Liver (tissue), 9 donors: ENCODE results near the gene ZNF622. TPM values are rescaled to one million over a fixed set of nuclear protein-coding genes. Genes with fewer than 3 reads are reported as not detected.

Experiments
- DNase-seq: peaks from one replicate; pipeline ENCODE4 v3.0.0-alpha.2; 2017; ENCODE audit warnings: low spot score
- H3K27ac ChIP-seq, 2 donors: one replicate each; pipeline ENCODE4 v1.7.0; 2013; ENCODE audit warnings: inconsistent platforms in 2 of 2, low read length in 2 of 2, control low read depth in 1 of 2, low read depth in 1 of 2, mild to moderate bottlenecking in 1 of 2
- H3K27me3 ChIP-seq, 4 donors: one replicate each; pipeline versions ENCODE4 v1.6.1 to v1.7.0; 2013; ENCODE audit warnings: low read length in 3 of 4, inconsistent platforms in 1 of 4, mild to moderate bottlenecking in 1 of 4, moderate library complexity in 1 of 4; ENCODE audit not compliant: control insufficient read depth in 4 of 4, insufficient read depth in 4 of 4
- H3K36me3 ChIP-seq, 4 donors: one replicate each; pipeline versions ENCODE4 v1.6.1 to v1.7.0; 2013; ENCODE audit warnings: low read length in 3 of 4, mild to moderate bottlenecking in 3 of 4, low read depth in 1 of 4, moderate library complexity in 1 of 4; ENCODE audit not compliant: control insufficient read depth in 4 of 4, insufficient read depth in 3 of 4
- H3K4me1 ChIP-seq, 4 donors: one replicate each; pipeline versions ENCODE4 v1.6.1 to v1.7.0; 2013; ENCODE audit warnings: low read length in 3 of 4, mild to moderate bottlenecking in 3 of 4, moderate library complexity in 1 of 4; ENCODE audit not compliant: control insufficient read depth in 4 of 4, insufficient read depth in 4 of 4
- H3K4me3 ChIP-seq, 3 donors: one replicate each; pipeline versions ENCODE4 v1.6.1 to v1.7.0; 2013; ENCODE audit warnings: low read length in 3 of 3, control low read depth in 1 of 3, low read depth in 1 of 3, mild to moderate bottlenecking in 1 of 3
- H3K9ac ChIP-seq, 2 donors: one replicate each; pipeline ENCODE4 v1.7.0; 2013; ENCODE audit warnings: low read length in 2 of 2, mild to moderate bottlenecking in 2 of 2, moderate library complexity in 2 of 2, control low read depth in 1 of 2, low read depth in 1 of 2
- H3K9me3 ChIP-seq, 4 donors: one replicate each; pipeline versions ENCODE4 v1.6.1 to v1.7.0; 2013; ENCODE audit warnings: low read length in 3 of 4; ENCODE audit not compliant: control insufficient read depth in 4 of 4
- EGR1 ChIP-seq, 2 donors: IDR thresholded peaks; 2 replicates each; pipeline ENCODE4 v1.6.1; 2016 to 2018; ENCODE audit warnings: antibody characterized with exemption in 2 of 2, low read depth in 2 of 2
- FOXA1 ChIP-seq: IDR thresholded peaks from 2 replicates; pipeline ENCODE4 v1.6.1; 2016; ENCODE audit warnings: antibody characterized with exemption
- FOXA2 ChIP-seq: IDR thresholded peaks from 2 replicates; pipeline ENCODE4 v1.6.1; 2016; ENCODE audit warnings: antibody characterized with exemption
- GABPA ChIP-seq, 2 donors: IDR thresholded peaks in 1 of 2; conservative IDR thresholded peaks in 1 of 2; 2 replicates each; pipeline ENCODE4 v1.6.1; 2016; ENCODE audit warnings: antibody characterized with exemption in 2 of 2, mild to moderate bottlenecking in 1 of 2, moderate library complexity in 1 of 2
- HNF4A ChIP-seq, 2 donors: conservative IDR thresholded peaks; 2 replicates each; pipeline ENCODE4 v1.6.1; 2016; ENCODE audit warnings: antibody characterized with exemption in 2 of 2, mild to moderate bottlenecking in 2 of 2
- HNF4G ChIP-seq: IDR thresholded peaks from 2 replicates; pipeline ENCODE4 v1.6.1; 2016; ENCODE audit warnings: antibody characterized with exemption
- JUND ChIP-seq, 2 donors: IDR thresholded peaks; 2 replicates each; pipeline ENCODE4 v1.6.1; 2016; ENCODE audit warnings: antibody characterized with exemption in 2 of 2
- NR2F2 ChIP-seq: IDR thresholded peaks from 2 replicates; pipeline ENCODE4 v1.6.1; 2016; ENCODE audit warnings: antibody characterized with exemption
- RAD21 ChIP-seq, 2 donors: IDR thresholded peaks; 2 replicates each; pipeline ENCODE4 v1.6.1; 2016; ENCODE audit warnings: antibody characterized with exemption in 2 of 2, mild to moderate bottlenecking in 2 of 2
- SP1 ChIP-seq: IDR thresholded peaks from 2 replicates; pipeline ENCODE4 v1.6.1; 2018; ENCODE audit warnings: antibody characterized with exemption, mild to moderate bottlenecking
- TAF1 ChIP-seq: conservative IDR thresholded peaks from 2 replicates; pipeline ENCODE4 v1.6.1; 2016; ENCODE audit warnings: antibody characterized with exemption, mild to moderate bottlenecking
- YY1 ChIP-seq: IDR thresholded peaks from 2 replicates; pipeline ENCODE4 v1.6.1; 2016; ENCODE audit warnings: antibody characterized with exemption, mild to moderate bottlenecking
- WGBS: extraction: QIAGEN DNeasy Blood & Tissue Kit; methylation state at CpG from one replicate; pipeline ENCODE4 v1.1.7; 2013; 5-methylcytosine and 5-hydroxymethylcytosine counted together
- polyA plus RNA-seq, 2 donors: library from polyadenylated mRNA; stranded (reverse) in 1 of 2; unstranded in 1 of 2; fragments of 200-250 nt in 1 of 2; fragments of >200 nt in 1 of 2; fragmentation: Nextera tagmentation in 1 of 2; extraction: Ambion mirVana in 1 of 2; gene quantifications; one replicate each; pipeline versions ENCODE4 v1.2.1 to v1.2.3, GENCODE V29; 2013 to 2015
- total RNA-seq, 2 donors: library from RNA; depleted of rRNA; stranded (reverse); fragments of >200 nt; gene quantifications; one replicate each; pipeline ENCODE4 v1.2.3, GENCODE V29; 2014
- TF ChIP-seq, protein P1 (sequence below): IDR thresholded peaks from 2 replicates; pipeline ENCODE4 v1.6.1; 2016; ENCODE audit warnings: antibody characterized with exemption, mild to moderate bottlenecking
- TF ChIP-seq, protein P2 (sequence below): IDR thresholded peaks from 2 replicates; pipeline ENCODE4 v1.6.1; 2016; ENCODE audit warnings: antibody characterized with exemption
- TF ChIP-seq, protein P3 (sequence below): fragments of 150-350 bp; IDR thresholded peaks from 2 replicates; pipeline ENCODE4 v1.5.1; 2017; ENCODE audit warnings: improper control_type of control experiment, low read depth, low read length; ENCODE audit not compliant: missing input control
- TF ChIP-seq, protein P4 (sequence below): IDR thresholded peaks from 2 replicates; pipeline ENCODE4 v1.6.1; 2016; ENCODE audit warnings: antibody characterized with exemption
- TF ChIP-seq, protein P5 (sequence below): IDR thresholded peaks from 2 replicates; pipeline ENCODE4 v1.6.1; 2016; ENCODE audit warnings: antibody characterized with exemption
- donor health status: healthy.
- donor health status: healthy.
- donor health status: healthy.
- donor health status: healthy.
- donor health status: healthy.

ZNF622 gene
- total and polyA plus RNA-seq, 4 donors = 12.8 to 18.7 (median 16.4) TPM

DNA sequence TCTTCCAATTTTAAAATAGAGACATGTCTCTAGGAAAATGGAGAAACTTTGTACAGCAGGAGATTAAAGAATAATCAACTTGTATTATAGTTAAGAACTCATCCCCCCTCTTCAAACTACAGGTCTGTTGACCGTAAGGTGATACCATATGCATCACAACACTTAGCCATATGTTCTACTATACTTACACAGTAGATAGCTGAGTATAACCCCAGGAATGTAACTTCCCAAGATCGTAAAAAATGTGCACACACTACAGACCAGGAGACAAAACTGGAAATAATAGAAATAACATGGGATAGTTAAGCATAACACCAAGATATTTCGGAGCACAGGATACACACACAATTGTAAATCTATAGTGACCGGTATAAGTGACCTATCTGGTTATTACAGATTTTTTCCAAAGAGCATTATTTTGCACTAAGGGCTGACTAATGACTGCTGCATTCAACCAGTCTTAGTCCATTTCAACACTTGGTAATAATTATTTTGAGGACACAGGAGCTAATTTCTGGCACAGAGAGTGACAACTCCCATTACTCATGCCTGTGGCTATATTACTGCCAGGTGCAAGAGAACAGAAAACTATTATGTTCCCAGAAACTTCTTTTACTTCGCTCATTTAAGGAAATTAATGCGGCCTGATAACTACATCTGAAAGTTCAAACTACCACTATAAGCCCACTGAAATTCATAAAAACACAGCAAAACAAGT lies 15.4 kb upstream of the ZNF622 start:
- no peaks in the 10 kb centered on the region for H3K27me3 ChIP-seq
- TF ChIP-seq, protein P1, sequence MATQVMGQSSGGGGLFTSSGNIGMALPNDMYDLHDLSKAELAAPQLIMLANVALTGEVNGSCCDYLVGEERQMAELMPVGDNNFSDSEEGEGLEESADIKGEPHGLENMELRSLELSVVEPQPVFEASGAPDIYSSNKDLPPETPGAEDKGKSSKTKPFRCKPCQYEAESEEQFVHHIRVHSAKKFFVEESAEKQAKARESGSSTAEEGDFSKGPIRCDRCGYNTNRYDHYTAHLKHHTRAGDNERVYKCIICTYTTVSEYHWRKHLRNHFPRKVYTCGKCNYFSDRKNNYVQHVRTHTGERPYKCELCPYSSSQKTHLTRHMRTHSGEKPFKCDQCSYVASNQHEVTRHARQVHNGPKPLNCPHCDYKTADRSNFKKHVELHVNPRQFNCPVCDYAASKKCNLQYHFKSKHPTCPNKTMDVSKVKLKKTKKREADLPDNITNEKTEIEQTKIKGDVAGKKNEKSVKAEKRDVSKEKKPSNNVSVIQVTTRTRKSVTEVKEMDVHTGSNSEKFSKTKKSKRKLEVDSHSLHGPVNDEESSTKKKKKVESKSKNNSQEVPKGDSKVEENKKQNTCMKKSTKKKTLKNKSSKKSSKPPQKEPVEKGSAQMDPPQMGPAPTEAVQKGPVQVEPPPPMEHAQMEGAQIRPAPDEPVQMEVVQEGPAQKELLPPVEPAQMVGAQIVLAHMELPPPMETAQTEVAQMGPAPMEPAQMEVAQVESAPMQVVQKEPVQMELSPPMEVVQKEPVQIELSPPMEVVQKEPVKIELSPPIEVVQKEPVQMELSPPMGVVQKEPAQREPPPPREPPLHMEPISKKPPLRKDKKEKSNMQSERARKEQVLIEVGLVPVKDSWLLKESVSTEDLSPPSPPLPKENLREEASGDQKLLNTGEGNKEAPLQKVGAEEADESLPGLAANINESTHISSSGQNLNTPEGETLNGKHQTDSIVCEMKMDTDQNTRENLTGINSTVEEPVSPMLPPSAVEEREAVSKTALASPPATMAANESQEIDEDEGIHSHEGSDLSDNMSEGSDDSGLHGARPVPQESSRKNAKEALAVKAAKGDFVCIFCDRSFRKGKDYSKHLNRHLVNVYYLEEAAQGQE = no peak
- no peak for TF ChIP-seq JUND (IDR thresholded peaks at IDR 0.05)
- TF ChIP-seq TAF1 = no peak
- TF ChIP-seq, protein P2, sequence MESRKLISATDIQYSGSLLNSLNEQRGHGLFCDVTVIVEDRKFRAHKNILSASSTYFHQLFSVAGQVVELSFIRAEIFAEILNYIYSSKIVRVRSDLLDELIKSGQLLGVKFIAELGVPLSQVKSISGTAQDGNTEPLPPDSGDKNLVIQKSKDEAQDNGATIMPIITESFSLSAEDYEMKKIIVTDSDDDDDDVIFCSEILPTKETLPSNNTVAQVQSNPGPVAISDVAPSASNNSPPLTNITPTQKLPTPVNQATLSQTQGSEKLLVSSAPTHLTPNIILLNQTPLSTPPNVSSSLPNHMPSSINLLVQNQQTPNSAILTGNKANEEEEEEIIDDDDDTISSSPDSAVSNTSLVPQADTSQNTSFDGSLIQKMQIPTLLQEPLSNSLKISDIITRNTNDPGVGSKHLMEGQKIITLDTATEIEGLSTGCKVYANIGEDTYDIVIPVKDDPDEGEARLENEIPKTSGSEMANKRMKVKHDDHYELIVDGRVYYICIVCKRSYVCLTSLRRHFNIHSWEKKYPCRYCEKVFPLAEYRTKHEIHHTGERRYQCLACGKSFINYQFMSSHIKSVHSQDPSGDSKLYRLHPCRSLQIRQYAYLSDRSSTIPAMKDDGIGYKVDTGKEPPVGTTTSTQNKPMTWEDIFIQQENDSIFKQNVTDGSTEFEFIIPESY = no peak
- no peak for TF ChIP-seq RAD21 (IDR thresholded peaks at IDR 0.05)
- TF ChIP-seq, protein P3, sequence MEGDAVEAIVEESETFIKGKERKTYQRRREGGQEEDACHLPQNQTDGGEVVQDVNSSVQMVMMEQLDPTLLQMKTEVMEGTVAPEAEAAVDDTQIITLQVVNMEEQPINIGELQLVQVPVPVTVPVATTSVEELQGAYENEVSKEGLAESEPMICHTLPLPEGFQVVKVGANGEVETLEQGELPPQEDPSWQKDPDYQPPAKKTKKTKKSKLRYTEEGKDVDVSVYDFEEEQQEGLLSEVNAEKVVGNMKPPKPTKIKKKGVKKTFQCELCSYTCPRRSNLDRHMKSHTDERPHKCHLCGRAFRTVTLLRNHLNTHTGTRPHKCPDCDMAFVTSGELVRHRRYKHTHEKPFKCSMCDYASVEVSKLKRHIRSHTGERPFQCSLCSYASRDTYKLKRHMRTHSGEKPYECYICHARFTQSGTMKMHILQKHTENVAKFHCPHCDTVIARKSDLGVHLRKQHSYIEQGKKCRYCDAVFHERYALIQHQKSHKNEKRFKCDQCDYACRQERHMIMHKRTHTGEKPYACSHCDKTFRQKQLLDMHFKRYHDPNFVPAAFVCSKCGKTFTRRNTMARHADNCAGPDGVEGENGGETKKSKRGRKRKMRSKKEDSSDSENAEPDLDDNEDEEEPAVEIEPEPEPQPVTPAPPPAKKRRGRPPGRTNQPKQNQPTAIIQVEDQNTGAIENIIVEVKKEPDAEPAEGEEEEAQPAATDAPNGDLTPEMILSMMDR = no peak
- no peak for TF ChIP-seq YY1
- TF ChIP-seq FOXA2 = no peak
- no peak for TF ChIP-seq EGR1 (IDR thresholded peaks at IDR 0.05; ENCODE audit: low read depth in 2 of 2)
- no peak overlapping the region for H3K9ac ChIP-seq
- H3K36me3 ChIP-seq = peaks cover 0 to 7% (median 4%) of the 10 kb centered on the region in 4 donors
- H3K27ac ChIP-seq = no peak overlapping the region
- WGBS = 78% methylated on average over 6 of the region's 6 CpGs
- DNase-seq = no peak
- no peaks in the 10 kb centered on the region for H3K9me3 ChIP-seq
- peaks cover 0 to 5% (median 2%) of the 10 kb centered on the region in 4 donors for H3K4me1 ChIP-seq
- H3K4me3 ChIP-seq = no peak overlapping the region

DNA sequence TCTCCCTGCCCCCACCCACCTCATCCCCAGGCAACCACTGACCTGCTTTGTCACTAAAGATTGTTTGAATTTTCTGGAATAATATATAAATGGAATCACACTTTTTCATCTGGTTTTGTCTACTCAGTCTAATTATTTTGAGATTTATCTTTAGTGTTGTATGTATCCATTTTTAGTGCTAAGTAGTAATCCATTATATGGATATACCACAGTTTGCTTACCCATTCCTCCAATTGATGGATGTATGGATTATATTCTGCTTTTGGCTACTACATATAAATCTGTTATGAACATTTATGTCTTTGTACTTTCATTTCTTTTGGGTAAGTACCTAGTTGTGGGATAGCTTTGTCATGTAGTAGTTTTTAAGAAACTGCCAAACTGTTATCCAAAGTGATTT lies 14.5 kb upstream of the ZNF622 start:
- Histone ChIP-seq H3K27me3 (no peaks in the 10 kb centered on the region), H3K4me1 (peaks cover 0 to 5% (median 2%) of the 10 kb centered on the region in 4 donors), H3K36me3 (peaks cover 0 to 7% (median 4%) of the 10 kb centered on the region in 4 donors), H3K27ac (no peak overlapping the region), H3K9me3 (no peaks in the 10 kb centered on the region), H3K9ac (no peak overlapping the region), H3K4me3 (no peak overlapping the region)
- no peak for DNase-seq
- no peak for TF ChIP-seq HNF4G
- no peak for TF ChIP-seq RAD21 (IDR thresholded peaks at IDR 0.05)
- TF ChIP-seq, protein P4, sequence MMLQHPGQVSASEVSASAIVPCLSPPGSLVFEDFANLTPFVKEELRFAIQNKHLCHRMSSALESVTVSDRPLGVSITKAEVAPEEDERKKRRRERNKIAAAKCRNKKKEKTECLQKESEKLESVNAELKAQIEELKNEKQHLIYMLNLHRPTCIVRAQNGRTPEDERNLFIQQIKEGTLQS = no peak
- TF ChIP-seq, protein P2 = no peak
- no peak for TF ChIP-seq EGR1 (IDR thresholded peaks at IDR 0.05; ENCODE audit: low read depth in 2 of 2)
- TF ChIP-seq FOXA2 = no peak
- no peak for TF ChIP-seq SP1
- no peak for TF ChIP-seq FOXA1
- TF ChIP-seq NR2F2 = no peak
- TF ChIP-seq YY1 = no peak
- TF ChIP-seq, protein P5, sequence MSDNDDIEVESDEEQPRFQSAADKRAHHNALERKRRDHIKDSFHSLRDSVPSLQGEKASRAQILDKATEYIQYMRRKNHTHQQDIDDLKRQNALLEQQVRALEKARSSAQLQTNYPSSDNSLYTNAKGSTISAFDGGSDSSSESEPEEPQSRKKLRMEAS = no peak
- TF ChIP-seq, protein P1 = no peak
- TF ChIP-seq HNF4A (conservative IDR thresholded peaks at IDR 0.05) = no peak
- TF ChIP-seq GABPA (IDR thresholded peaks at IDR 0.05 in 1 of 2, conservative IDR thresholded peaks at IDR 0.05 in 1 of 2) = no peak
